Measurements from ENCODE around the gene PDLIM7. TPM values are rescaled to one million over a fixed set of nuclear protein-coding genes. Genes with fewer than 3 reads are reported as not detected.

PDLIM7 gene
- polyA plus RNA-seq, 1 of the 3 experiments (the other 2 are of a cell fraction), result 206 TPM

GRCh38 chr5:177445917-177446199 lies 51.5 kb downstream of the PDLIM7 start:
- H3K9ac ChIP-seq, result peak overlapping the region; percentile 92; the same call in 1 of the 2 replicates
- H3K79me2 ChIP-seq (ENCODE audit: insufficient read depth), result peaks cover 25% of the 10 kb centered on the region
- WGBS (ENCODE audit: low lambda C conversion rate), result 55% methylated on average over 8 of the region's 8 CpGs
- POLR2A ChIA-PET, result interaction anchor here (0.8 to 6.1 kb wide), 7 partner anchors 9 to 55 kb away, joined by 3 to 46 read pairs (median 4); partner anchors contain the start of gene GRK6
- peaks cover 5 to 13% of the 10 kb centered on the region in 2 experiments for H3K36me3 ChIP-seq (replicated peaks in 1 of 2; ENCODE audit: control insufficient read depth in 1 of 2, insufficient read depth in 2 of 2, low read length in 1 of 2)
- H3K4me3 ChIP-seq (ENCODE audit: low read depth in 2 of 2, low read length in 1 of 2), result peak overlapping the region; percentile 69 to 77
- no peak overlapping the region for H2AFZ ChIP-seq (ENCODE audit: low read depth)
- TF ChIP-seq MAX (IDR thresholded peaks at IDR 0.05; ENCODE audit: low read depth) (no peak), TEAD4 (IDR thresholded peaks at IDR 0.05; ENCODE audit: borderline replicate concordance, insufficient read depth) (no peak), CTCF (IDR thresholded peaks at IDR 0.05) (no peak), GATA2 (CRISPR knock-in tag; IDR thresholded peaks at IDR 0.05) (no peak), RXRA (IDR thresholded peaks at IDR 0.05; ENCODE audit: borderline replicate concordance, low read depth) (no peak), NRF1 (IDR thresholded peaks at IDR 0.05; ENCODE audit: low read depth, low read length) (no peak), ELF1 (IDR thresholded peaks at IDR 0.05) (no peak), POLR2AphosphoS5 (IDR thresholded peaks at IDR 0.05; ENCODE audit: low read depth, low read length) (no peak)
- TF ChIP-seq, protein P1, sequence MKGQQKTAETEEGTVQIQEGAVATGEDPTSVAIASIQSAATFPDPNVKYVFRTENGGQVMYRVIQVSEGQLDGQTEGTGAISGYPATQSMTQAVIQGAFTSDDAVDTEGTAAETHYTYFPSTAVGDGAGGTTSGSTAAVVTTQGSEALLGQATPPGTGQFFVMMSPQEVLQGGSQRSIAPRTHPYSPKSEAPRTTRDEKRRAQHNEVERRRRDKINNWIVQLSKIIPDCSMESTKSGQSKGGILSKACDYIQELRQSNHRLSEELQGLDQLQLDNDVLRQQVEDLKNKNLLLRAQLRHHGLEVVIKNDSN (IDR thresholded peaks at IDR 0.05; ENCODE audit: borderline replicate concordance, low read depth), result no peak
- TF ChIP-seq, protein P2, sequence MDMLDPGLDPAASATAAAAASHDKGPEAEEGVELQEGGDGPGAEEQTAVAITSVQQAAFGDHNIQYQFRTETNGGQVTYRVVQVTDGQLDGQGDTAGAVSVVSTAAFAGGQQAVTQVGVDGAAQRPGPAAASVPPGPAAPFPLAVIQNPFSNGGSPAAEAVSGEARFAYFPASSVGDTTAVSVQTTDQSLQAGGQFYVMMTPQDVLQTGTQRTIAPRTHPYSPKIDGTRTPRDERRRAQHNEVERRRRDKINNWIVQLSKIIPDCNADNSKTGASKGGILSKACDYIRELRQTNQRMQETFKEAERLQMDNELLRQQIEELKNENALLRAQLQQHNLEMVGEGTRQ (IDR thresholded peaks at IDR 0.05; ENCODE audit: borderline replicate concordance, low read depth, low read length), result no peak
- no peak for DNase-seq
- H3K27ac ChIP-seq (ENCODE audit: low read depth in 2 of 2, low read length in 1 of 2), result peak overlapping the region; percentile 93 to 96; a peak in 2 of 4 replicates
- peaks cover 21% of the 10 kb centered on the region for H3F3A ChIP-seq (replicated peaks; ENCODE audit: insufficient read depth)
- peaks cover 23 to 38% of the 10 kb centered on the region in 2 experiments for H3K4me1 ChIP-seq (ENCODE audit: control insufficient read depth in 1 of 2, insufficient read depth in 2 of 2, low read depth in 1 of 2, low read length in 1 of 2)
- H3K9me3 ChIP-seq, result no peaks in the 10 kb centered on the region
- CTCF ChIA-PET, result interaction anchor here (0.7 to 15.5 kb wide), 9 partner anchors 9 to 127 kb away, joined by 3 to 318 read pairs (median 5); partner anchors contain the start of genes GRK6, PDLIM7 and PFN3
- H3K4me2 ChIP-seq, result peak overlapping the region; percentile 86
- no peaks in the 10 kb centered on the region for H3K27me3 ChIP-seq (ENCODE audit: insufficient read depth)
- 0 out of 2 replicates have a peak, but pooled peaks cover 9% of the 10 kb centered on the region for H4K20me1 ChIP-seq (ENCODE audit: insufficient read depth)
- no peaks in the 10 kb centered on the region for H3K9me2 ChIP-seq

DNA sequence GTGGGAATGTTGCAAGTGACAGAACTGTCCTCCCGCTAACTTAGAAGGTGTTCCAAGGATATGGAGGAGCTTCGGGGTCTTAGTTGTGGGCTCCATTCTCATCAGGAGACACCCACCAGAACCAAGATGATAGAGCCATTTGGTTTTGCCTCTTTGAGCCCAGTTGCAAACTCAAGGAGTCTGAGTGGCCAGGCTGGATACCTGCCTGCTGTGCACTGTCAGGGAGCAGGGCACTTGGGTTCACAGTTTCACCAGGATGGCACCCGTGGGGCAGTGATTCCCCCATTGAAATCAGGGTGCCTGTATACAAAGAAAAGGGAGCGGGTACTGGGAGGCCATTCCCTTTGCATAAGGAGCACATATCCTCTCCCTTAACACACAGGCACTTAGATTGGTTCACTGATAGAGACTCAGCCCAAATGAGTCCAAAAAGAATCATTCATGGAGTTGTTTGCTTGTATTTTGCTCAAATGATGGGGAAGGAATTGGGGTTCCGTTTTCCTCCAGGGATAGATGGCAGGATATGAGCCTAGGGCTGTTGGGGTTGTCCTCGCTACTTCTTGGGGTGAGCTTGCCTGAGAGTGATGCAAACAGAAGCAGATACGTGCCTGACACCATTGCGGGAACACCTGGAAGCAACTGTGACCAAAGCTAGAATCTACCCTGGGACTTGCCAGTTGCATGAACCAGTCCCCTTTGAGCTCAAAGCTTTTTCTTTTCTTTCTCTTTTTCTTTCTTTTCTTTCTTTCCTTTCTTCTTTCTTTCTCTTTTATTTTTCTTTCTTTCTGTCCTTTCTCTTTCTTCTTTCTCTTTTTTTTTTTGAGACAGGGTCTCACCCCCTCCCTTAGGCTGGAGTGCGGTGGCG lies 52.1 kb downstream of the PDLIM7 start:
- Histone ChIP-seq H2AFZ (ENCODE audit: low read depth) (no peak overlapping the region), H3K9me2 (no peaks in the 10 kb centered on the region), H3K4me1 (ENCODE audit: control insufficient read depth in 1 of 2, insufficient read depth in 2 of 2, low read depth in 1 of 2, low read length in 1 of 2) (peaks cover 23 to 37% of the 10 kb centered on the region in 2 experiments), H3K4me3 (ENCODE audit: low read depth in 2 of 2, low read length in 1 of 2) (no peak overlapping the region), H3K27me3 (ENCODE audit: insufficient read depth) (no peaks in the 10 kb centered on the region), H4K20me1 (ENCODE audit: insufficient read depth) (0 out of 2 replicates have a peak, but pooled peaks cover 9% of the 10 kb centered on the region), H3K27ac (ENCODE audit: low read depth in 2 of 2, low read length in 1 of 2) (no peak overlapping the region; a peak in 1 of 4 replicates), H3F3A (replicated peaks; ENCODE audit: insufficient read depth) (peaks cover 21% of the 10 kb centered on the region), H3K9ac (peak overlapping the region; percentile 92; the same call in 1 of the 2 replicates), H3K4me2 (peak overlapping the region; percentile 86; the same call in 1 of the 2 replicates), H3K9me3 (no peaks in the 10 kb centered on the region), H3K36me3 (replicated peaks in 1 of 2; ENCODE audit: control insufficient read depth in 1 of 2, insufficient read depth in 2 of 2, low read length in 1 of 2) (peaks cover 5 to 13% of the 10 kb centered on the region in 2 experiments), H3K79me2 (ENCODE audit: insufficient read depth) (peaks cover 23% of the 10 kb centered on the region)
- POLR2A ChIA-PET, result interaction anchor here (0.8 to 6.1 kb wide), 9 partner anchors 8 to 55 kb away, joined by 3 to 46 read pairs (median 4); partner anchors contain the start of gene GRK6
- 95% methylated on average over 10 of the region's 10 CpGs for WGBS (ENCODE audit: low lambda C conversion rate)
- CTCF ChIA-PET, result interaction anchor here (0.7 to 15.5 kb wide), 10 partner anchors 8 to 127 kb away, joined by 3 to 318 read pairs (median 4); partner anchors contain the start of genes GRK6, PDLIM7 and PFN3
- TF ChIP-seq CTCF (IDR thresholded peaks at IDR 0.05), result no peak
- TF ChIP-seq, protein P3, sequence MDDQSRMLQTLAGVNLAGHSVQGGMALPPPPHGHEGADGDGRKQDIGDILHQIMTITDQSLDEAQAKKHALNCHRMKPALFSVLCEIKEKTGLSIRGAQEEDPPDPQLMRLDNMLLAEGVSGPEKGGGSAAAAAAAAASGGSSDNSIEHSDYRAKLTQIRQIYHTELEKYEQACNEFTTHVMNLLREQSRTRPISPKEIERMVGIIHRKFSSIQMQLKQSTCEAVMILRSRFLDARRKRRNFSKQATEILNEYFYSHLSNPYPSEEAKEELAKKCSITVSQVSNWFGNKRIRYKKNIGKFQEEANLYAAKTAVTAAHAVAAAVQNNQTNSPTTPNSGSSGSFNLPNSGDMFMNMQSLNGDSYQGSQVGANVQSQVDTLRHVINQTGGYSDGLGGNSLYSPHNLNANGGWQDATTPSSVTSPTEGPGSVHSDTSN (IDR thresholded peaks at IDR 0.05), result no peak
- TF ChIP-seq FOSL2 (IDR thresholded peaks at IDR 0.05; ENCODE audit: borderline replicate concordance, low read depth), result no peak
- no peak for TF ChIP-seq EP300 (IDR thresholded peaks at IDR 0.05; ENCODE audit: borderline replicate concordance in 1 of 2, low read depth in 1 of 2, low read length in 1 of 2)
- no peak for TF ChIP-seq YY1 (IDR thresholded peaks at IDR 0.05; ENCODE audit: low read depth)
- TF ChIP-seq FOXJ3 (CRISPR knock-in tag; IDR thresholded peaks at IDR 0.05), result no peak
- no peak for TF ChIP-seq MXI1 (IDR thresholded peaks at IDR 0.05; ENCODE audit: low read depth, low read length)
- no peak for DNase-seq
